HG02678 (cell line): Measurements from ENCODE around the gene PGAP6.
A peak's percentile ranks its signal among the peaks of the same experiment; 100 is the strongest.
"Not testable (repeated sequence)": the region's sequence is repeated elsewhere in the genome, so short reads cannot be mapped to it uniquely, and the experiment has no call there.

Source experiments
- ATAC-seq: cut with Tn5 transposase; IDR thresholded peaks from one replicate; pipeline ENCODE4 v1.9.1; 2021; ENCODE audit warnings: mild to moderate bottlenecking, moderate library complexity; ENCODE audit not compliant: unreplicated experiment

The PGAP6 gene

GRCh38 chr16:401468-402348, 19.9 kb upstream of the PGAP6 start, which contains the start of gene DECR2:
DECR2 (plus strand) TSS chr16:401885; CDS start chr16:401964, 79 bp downstream.
- ATAC-seq: peak; percentile 63

GRCh38 chr16:400061-400591, 18.3 kb upstream of the PGAP6 start:
- no peak for ATAC-seq

GRCh38 chr16:399340-400019, 17.7 kb upstream of the PGAP6 start:
- no peak for ATAC-seq

- ATAC-seq: no peak
Measured at GRCh38 chr16:398561-399339, 17.0 kb upstream of the PGAP6 start.

GRCh38 chr16:397736-398332, 16.1 kb upstream of the PGAP6 start:
- ATAC-seq: no peak

- no peak for ATAC-seq
Measured at GRCh38 chr16:397135-397661, 15.4 kb upstream of the PGAP6 start, which contains the start of gene NME4. NME4 (plus strand) TSS chr16:397199; CDS start chr16:397223, 24 bp downstream.

GRCh38 chr16:396605-397004, 14.8 kb upstream of the PGAP6 start:
- no peak for ATAC-seq

GRCh38 chr16:396199-396598, 14.4 kb upstream of the PGAP6 start:
- ATAC-seq: no peak

GRCh38 chr16:392450-393030, 10.8 kb upstream of the PGAP6 start:
- no peak for ATAC-seq

GRCh38 chr16:391885-392335, 10.1 kb upstream of the PGAP6 start:
- no peak for ATAC-seq

GRCh38 chr16:389352-389751, 7.6 kb upstream of the PGAP6 start:
- no peak for ATAC-seq

- not testable (repeated sequence) for ATAC-seq
Measured at GRCh38 chr16:387761-388666, 6.2 kb upstream of the PGAP6 start.

- no peak for ATAC-seq
Measured at GRCh38 chr16:386641-387156, 4.9 kb upstream of the PGAP6 start.

GRCh38 chr16:383326-384051, 1.7 kb upstream of the PGAP6 start:
- no peak for ATAC-seq

GRCh38 chr16:381012-381788, 578 bp downstream of the PGAP6 start:
- peak; percentile 21 for ATAC-seq

GRCh38 chr16:380762-381011, 1.1 kb downstream of the PGAP6 start:
- ATAC-seq: no peak

- no peak for ATAC-seq
Measured at GRCh38 chr16:379961-380761, 1.6 kb downstream of the PGAP6 start.
